ENCODE measurements around the gene INPP5K.

DNA sequence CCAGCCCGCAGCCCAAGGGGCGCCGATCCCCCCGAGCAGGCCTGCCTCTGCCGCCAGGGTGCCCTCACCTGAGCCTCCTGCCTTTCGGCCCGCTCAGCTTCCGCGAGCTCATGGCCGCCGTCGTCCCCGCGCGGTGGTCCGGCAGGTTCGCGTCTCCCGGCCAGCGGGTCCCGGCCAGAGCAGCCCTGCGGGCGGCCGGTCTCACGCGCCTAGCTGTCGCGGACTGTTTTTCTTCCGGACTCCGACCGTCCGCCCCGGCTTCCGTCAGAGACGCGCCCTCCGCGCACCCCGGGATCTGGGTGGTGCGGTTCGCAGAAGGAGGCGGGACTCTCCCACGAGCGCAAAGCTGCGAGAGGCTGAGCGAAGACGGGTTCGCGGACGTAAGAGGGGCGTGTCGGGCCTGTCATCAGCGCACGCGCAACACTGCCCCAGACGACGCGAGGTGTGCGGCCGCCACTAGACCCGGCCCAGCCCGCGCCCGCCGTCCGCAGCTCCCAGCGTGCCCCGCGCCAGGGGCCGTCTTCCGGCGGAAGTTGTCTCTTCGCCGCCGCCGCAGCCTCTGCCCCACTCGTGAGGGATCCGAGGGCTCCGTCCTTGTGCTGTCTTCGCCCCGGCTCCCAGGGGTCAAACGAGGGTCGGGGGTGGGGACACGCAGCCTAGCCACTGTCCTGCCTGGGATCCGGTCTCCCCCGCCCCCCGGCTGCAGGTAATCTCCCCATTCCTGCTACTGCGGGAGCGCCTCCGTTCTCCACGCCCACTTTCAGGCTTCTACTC lies at the start of gene INPP5K:
- TF ChIP-seq, protein P1, sequence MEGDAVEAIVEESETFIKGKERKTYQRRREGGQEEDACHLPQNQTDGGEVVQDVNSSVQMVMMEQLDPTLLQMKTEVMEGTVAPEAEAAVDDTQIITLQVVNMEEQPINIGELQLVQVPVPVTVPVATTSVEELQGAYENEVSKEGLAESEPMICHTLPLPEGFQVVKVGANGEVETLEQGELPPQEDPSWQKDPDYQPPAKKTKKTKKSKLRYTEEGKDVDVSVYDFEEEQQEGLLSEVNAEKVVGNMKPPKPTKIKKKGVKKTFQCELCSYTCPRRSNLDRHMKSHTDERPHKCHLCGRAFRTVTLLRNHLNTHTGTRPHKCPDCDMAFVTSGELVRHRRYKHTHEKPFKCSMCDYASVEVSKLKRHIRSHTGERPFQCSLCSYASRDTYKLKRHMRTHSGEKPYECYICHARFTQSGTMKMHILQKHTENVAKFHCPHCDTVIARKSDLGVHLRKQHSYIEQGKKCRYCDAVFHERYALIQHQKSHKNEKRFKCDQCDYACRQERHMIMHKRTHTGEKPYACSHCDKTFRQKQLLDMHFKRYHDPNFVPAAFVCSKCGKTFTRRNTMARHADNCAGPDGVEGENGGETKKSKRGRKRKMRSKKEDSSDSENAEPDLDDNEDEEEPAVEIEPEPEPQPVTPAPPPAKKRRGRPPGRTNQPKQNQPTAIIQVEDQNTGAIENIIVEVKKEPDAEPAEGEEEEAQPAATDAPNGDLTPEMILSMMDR (conservative IDR thresholded peaks at IDR 0.05), result no peak
- no peak for TF ChIP-seq EZH2 (IDR thresholded peaks at IDR 0.05; ENCODE audit: low read depth)

All from PC-9 (cell line).